Epithelial cell of proximal tubule (primary cell): ENCODE measurements around the gene ADAMTSL1. TPM values are rescaled to one million over a fixed set of nuclear protein-coding genes. Genes with fewer than 3 reads are reported as not detected.

ENCODE experiments used
- DNase-seq: peaks from one replicate; pipeline ENCODE4 v3.0.0-alpha.2; 2011; ENCODE audit warnings: low read depth
- H3K4me3 ChIP-seq: 2 replicates; pipeline ENCODE4 v1.5.1; 2011; ENCODE audit warnings: low read depth, mild to moderate bottlenecking, low read length
- CTCF ChIP-seq: conservative IDR thresholded peaks from 2 replicates; pipeline ENCODE4 v1.5.1; 2012; ENCODE audit warnings: low read depth, mild to moderate bottlenecking, low read length
- total RNA-seq: library from RNA; depleted of rRNA; stranded (reverse); fragments of >200 nt; gene quantifications from 2 replicates; pipeline ENCODE4 v1.2.3, GENCODE V29; 2015

ADAMTSL1 gene
- total RNA-seq, 1 donor from 2014 or later: 2.8 TPM

- DNase-seq: no peak
- no peak for TF ChIP-seq CTCF
- no peak overlapping the region for H3K4me3 ChIP-seq
Observed at GRCh38 chr9:18477121-18477660, 3.2 kb downstream of the ADAMTSL1 start.

- no peak for DNase-seq
- no peak overlapping the region for H3K4me3 ChIP-seq
- no peak for TF ChIP-seq CTCF
Observed at GRCh38 chr9:18477719-18478118, 3.8 kb downstream of the ADAMTSL1 start.

- DNase-seq: no peak
- H3K4me3 ChIP-seq: no peak overlapping the region
- no peak for TF ChIP-seq CTCF
Observed at GRCh38 chr9:18478501-18479361, 4.8 kb downstream of the ADAMTSL1 start.

GRCh38 chr9:18479405-18479804 lies 5.5 kb downstream of the ADAMTSL1 start:
- TF ChIP-seq CTCF: no peak
- no peak overlapping the region for H3K4me3 ChIP-seq
- DNase-seq: no peak

GRCh38 chr9:18480662-18481093 lies 6.7 kb downstream of the ADAMTSL1 start:
- no peak for DNase-seq
- TF ChIP-seq CTCF: no peak
- no peak overlapping the region for H3K4me3 ChIP-seq

- H3K4me3 ChIP-seq: no peak overlapping the region
- TF ChIP-seq CTCF: no peak
- DNase-seq: no peak
Observed at GRCh38 chr9:18482371-18482770, 8.4 kb downstream of the ADAMTSL1 start.
